ENCODE data around the gene NEUROD1. TPM values are rescaled to one million over a fixed set of nuclear protein-coding genes. Genes with fewer than 3 reads are reported as not detected.

The NEUROD1 gene
- total RNA-seq, 2 donors from 2014 or later = not detected

GRCh38 chr2:181632733-181633401 is 47.5 kb downstream of the NEUROD1 start:
- no peak for ATAC-seq (ENCODE audit: insufficient number of reproducible peaks, low FRiP score, low read depth)

GRCh38 chr2:181628590-181629585 is 51.4 kb downstream of the NEUROD1 start:
- H3K27me3 ChIP-seq (replicated peaks; ENCODE audit: insufficient read depth) = no peaks in the 10 kb centered on the region
- DNase-seq (ENCODE audit: low spot score) (no peak), ATAC-seq (ENCODE audit: insufficient number of reproducible peaks, low FRiP score, low read depth) (no peak)
- H3K4me1 ChIP-seq (ENCODE audit: control insufficient read depth in 1 of 2, low read depth in 2 of 2) = no peaks in the 10 kb centered on the region
- no peaks in the 10 kb centered on the region for H3K9me3 ChIP-seq
- H3K27ac ChIP-seq = no peak overlapping the region
- no peak overlapping the region for H3K4me3 ChIP-seq
- TF ChIP-seq CTCF (IDR thresholded peaks at IDR 0.05) = no peak
- no peaks in the 10 kb centered on the region for H3K36me3 ChIP-seq

More at GRCh38 chr2:181632733-181633401, 47.5 kb downstream of the NEUROD1 start:
- H3K27ac ChIP-seq = no peak overlapping the region
- no peak for DNase-seq (ENCODE audit: low spot score)
- no peaks in the 10 kb centered on the region for H3K36me3 ChIP-seq
- H3K9me3 ChIP-seq = no peaks in the 10 kb centered on the region
- no peaks in the 10 kb centered on the region for H3K4me1 ChIP-seq (ENCODE audit: control insufficient read depth in 1 of 2, low read depth in 2 of 2)
- TF ChIP-seq CTCF (IDR thresholded peaks at IDR 0.05) = no peak
- no peak overlapping the region for H3K4me3 ChIP-seq
- no peaks in the 10 kb centered on the region for H3K27me3 ChIP-seq (replicated peaks; ENCODE audit: insufficient read depth)

- H3K36me3 ChIP-seq = no peaks in the 10 kb centered on the region
- H3K4me3 ChIP-seq = no peak overlapping the region
- ATAC-seq (ENCODE audit: insufficient number of reproducible peaks, low FRiP score, low read depth) (no peak), DNase-seq (ENCODE audit: low spot score) (no peak)
- no peaks in the 10 kb centered on the region for H3K9me3 ChIP-seq
- no peaks in the 10 kb centered on the region for H3K27me3 ChIP-seq (replicated peaks; ENCODE audit: insufficient read depth)
- no peaks in the 10 kb centered on the region for H3K4me1 ChIP-seq (ENCODE audit: control insufficient read depth in 1 of 2, low read depth in 2 of 2)
- H3K27ac ChIP-seq = no peak overlapping the region
- TF ChIP-seq CTCF (IDR thresholded peaks at IDR 0.05) = no peak
Observed at GRCh38 chr2:181627545-181627944, 52.8 kb downstream of the NEUROD1 start.

- DNase-seq (ENCODE audit: low spot score) (no peak), ATAC-seq (ENCODE audit: insufficient number of reproducible peaks, low FRiP score, low read depth) (no peak)
- no peaks in the 10 kb centered on the region for H3K4me1 ChIP-seq (ENCODE audit: control insufficient read depth in 1 of 2, low read depth in 2 of 2)
- no peaks in the 10 kb centered on the region for H3K36me3 ChIP-seq
- no peaks in the 10 kb centered on the region for H3K27me3 ChIP-seq (replicated peaks; ENCODE audit: insufficient read depth)
- H3K9me3 ChIP-seq = no peaks in the 10 kb centered on the region
- H3K4me3 ChIP-seq = no peak overlapping the region
- TF ChIP-seq CTCF (IDR thresholded peaks at IDR 0.05) = no peak
- H3K27ac ChIP-seq = no peak overlapping the region
Observed at GRCh38 chr2:181626671-181627070, 53.6 kb downstream of the NEUROD1 start.

Other genes starting within 250 kb of the NEUROD1 start
- gene ITGA4, start 223.1 kb downstream of the NEUROD1 start, total RNA-seq = 10 to 100 TPM; 21.9 to 40.3 TPM
- not detected for gene CERKL, start 23.4 kb downstream of the NEUROD1 start, total RNA-seq
- gene ITPRID2, start 211.2 kb upstream of the NEUROD1 start, total RNA-seq = 100 to 1,000 TPM; 102 to 121 TPM